Transverse colon (tissue), 4 donors: ENCODE data around the gene C19orf38. TPM values are rescaled to one million over a fixed set of nuclear protein-coding genes. Genes with fewer than 3 reads are reported as not detected.

Experiments
- DNase-seq: peaks from one replicate; pipeline ENCODE4 v3.0.0-alpha.2; 2019
- H3K27ac ChIP-seq, 4 donors: fragments of 200-600 bp; sonication (generic); 2 replicates each; pipeline ENCODE4 v1.5.1; 2016 to 2018; ENCODE audit warnings: inconsistent platforms in 4 of 4
- H3K27me3 ChIP-seq: fragments of 200-600 bp; sonication (generic); 2 replicates; pipeline ENCODE4 v1.5.1; 2017; ENCODE audit warnings: inconsistent platforms
- H3K36me3 ChIP-seq, 4 donors: fragments of 200-600 bp; sonication (generic); 2 replicates each; pipeline ENCODE4 v1.5.1; 2017 to 2019; ENCODE audit warnings: inconsistent platforms in 4 of 4
- H3K4me1 ChIP-seq, 4 donors: fragments of 200-600 bp; sonication (generic); 2 replicates each; pipeline ENCODE4 v1.5.1; 2017 to 2020; ENCODE audit warnings: inconsistent platforms in 4 of 4
- H3K4me3 ChIP-seq, 4 donors: fragments of 200-600 bp; sonication (generic); 1 replicate in 1 of 4; 2 replicates in 3 of 4; pipeline versions ENCODE4 v1.5.1 to v1.6.1; 2017 to 2019; ENCODE audit warnings: inconsistent platforms in 4 of 4
- H3K9me3 ChIP-seq, 2 donors: fragments of 200-600 bp; sonication (generic); 2 replicates each; pipeline ENCODE4 v1.5.1; 2017 to 2019; ENCODE audit warnings: inconsistent platforms in 2 of 2
- CTCF ChIP-seq, 5 experiments: fragments of 200-600 bp in 3 of 5; fragments of 450-650 bp in 2 of 5; sonication (generic) in 3 of 5; IDR thresholded peaks; 1 replicate in 2 of 5; 2 replicates in 3 of 5; pipeline ENCODE4 v1.5.1; 2016 to 2017; ENCODE audit warnings: antibody characterized with exemption in 5 of 5, inconsistent platforms in 3 of 5, mild to moderate bottlenecking in 2 of 5, moderate library complexity in 1 of 5
- EP300 ChIP-seq: sonication (generic); formaldehyde crosslinking; IDR thresholded peaks from one replicate; pipeline ENCODE4 v1.6.1; 2017; ENCODE audit warnings: antibody characterized with exemption, low read depth
- POLR2A ChIP-seq: fragments of 450-650 bp; IDR thresholded peaks from one replicate; pipeline ENCODE4 v1.6.1; 2016; ENCODE audit warnings: antibody characterized with exemption, mild to moderate bottlenecking, moderate library complexity
- POLR2AphosphoS5 ChIP-seq, 3 donors: sonication (generic); formaldehyde crosslinking; IDR thresholded peaks; one replicate each; pipeline ENCODE4 v1.6.1; 2016; ENCODE audit warnings: antibody characterized with exemption in 3 of 3
- WGBS, 2 donors: methylation state at CpG; one replicate each; pipeline ENCODE4 v1.1.5; 2018; ENCODE audit warnings: low coverage in 1 of 2; 5-methylcytosine and 5-hydroxymethylcytosine counted together
- in situ Hi-C, 4 donors: fragments of 200-750 bp; cut with MboI; loops; one replicate each; pipeline versions ENCODE4 v1.15.0 to v1.15.1; 2017; ENCODE audit warnings: low sequenced_read_pairs in 3 of 4, low pct_ligation_motif_present in 1 of 4, low pct_unique_long_range_greater_than_20kb in 1 of 4
- intact Hi-C: fragments of 100-400 bp; cut with DNase I; formaldehyde crosslinking; loops from one replicate; pipeline ENCODE4 v1.15.1; 2023; ENCODE audit warnings: low total_unique reads
- total RNA-seq, 4 donors: library from RNA; depleted of rRNA; stranded (reverse); fragments of >200 nt; gene quantifications; one replicate each; pipeline ENCODE4 v1.1.0, GENCODE V29; 2016

Gene C19orf38
- total RNA-seq, 4 donors from 2014 or later: 0.79 to 1.8 (median 0.96) TPM; not detected in 1

GRCh38 chr19:10805065-10805757, 43.0 kb upstream of the C19orf38 start:
- H3K36me3 ChIP-seq: peaks cover 0 to 67% (median 21%) of the 10 kb centered on the region in 4 donors
- H3K9me3 ChIP-seq: no peaks in the 10 kb centered on the region
- intact Hi-C loops (no loop called here), in situ Hi-C loops (no loop called here)
- H3K4me1 ChIP-seq: no peaks in the 10 kb centered on the region
- H3K27ac ChIP-seq: no peak overlapping the region
- H3K4me3 ChIP-seq: no peak overlapping the region
- no peak for DNase-seq
- TF ChIP-seq POLR2A (no peak), CTCF (IDR thresholded peaks at IDR 0.05) (no peak), POLR2AphosphoS5 (IDR thresholded peaks at IDR 0.05) (no peak), EP300 (no peak)
- WGBS, 2 donors: 90 to 100% methylated on average over 3 to 11 of the region's 11 CpGs
- H3K27me3 ChIP-seq: no peaks in the 10 kb centered on the region

GRCh38 chr19:10805758-10806247, 42.4 kb upstream of the C19orf38 start:
- Histone ChIP-seq H3K36me3 (peaks cover 0 to 64% (median 19%) of the 10 kb centered on the region in 4 donors), H3K27me3 (no peaks in the 10 kb centered on the region), H3K4me3 (no peak overlapping the region), H3K27ac (no peak overlapping the region), H3K9me3 (no peaks in the 10 kb centered on the region), H3K4me1 (no peaks in the 10 kb centered on the region)
- in situ Hi-C loops (no loop called here), intact Hi-C loops (no loop called here)
- no peak for DNase-seq
- WGBS, 2 donors: 94% methylated on average over 11 of the region's 11 CpGs; no CpG with 5 or more reads in 1 of the 2 donors
- no peak for TF ChIP-seq CTCF (IDR thresholded peaks at IDR 0.05)
- no peak for TF ChIP-seq POLR2AphosphoS5 (IDR thresholded peaks at IDR 0.05)
- TF ChIP-seq EP300: no peak
- no peak for TF ChIP-seq POLR2A

GRCh38 chr19:10808937-10809649, 39.1 kb upstream of the C19orf38 start:
- intact Hi-C loops: no loop called here
- H3K9me3 ChIP-seq: no peaks in the 10 kb centered on the region
- no peaks in the 10 kb centered on the region for H3K27me3 ChIP-seq
- peaks cover 0 to 6% (median 2%) of the 10 kb centered on the region in 4 donors for H3K4me1 ChIP-seq
- no peak overlapping the region for H3K27ac ChIP-seq
- H3K4me3 ChIP-seq: no peak overlapping the region
- DNase-seq: no peak
- no peak for TF ChIP-seq POLR2AphosphoS5 (IDR thresholded peaks at IDR 0.05)
- TF ChIP-seq CTCF (IDR thresholded peaks at IDR 0.05): no peak
- TF ChIP-seq EP300: no peak
- no peak for TF ChIP-seq POLR2A
- in situ Hi-C loops: no loop called here
- WGBS, 2 donors: 45 to 66% methylated on average over 4 to 10 of the region's 10 CpGs
- peaks cover 0 to 50% (median 11%) of the 10 kb centered on the region in 4 donors for H3K36me3 ChIP-seq

- H3K27ac ChIP-seq: no peak overlapping the region
- TF ChIP-seq POLR2AphosphoS5 (IDR thresholded peaks at IDR 0.05): no peak
- TF ChIP-seq EP300: no peak
- no peak for TF ChIP-seq CTCF (IDR thresholded peaks at IDR 0.05)
- no peak for TF ChIP-seq POLR2A
- 90 to 93% methylated on average over 2 to 15 of the region's 15 CpGs for WGBS, 2 donors
- intact Hi-C loops (no loop called here), in situ Hi-C loops (no loop called here)
- no peaks in the 10 kb centered on the region for H3K27me3 ChIP-seq
- peaks cover 0 to 6% (median 2%) of the 10 kb centered on the region in 4 donors for H3K4me1 ChIP-seq
- no peak overlapping the region for H3K4me3 ChIP-seq
- H3K36me3 ChIP-seq: peaks cover 0 to 50% (median 8%) of the 10 kb centered on the region in 4 donors
- DNase-seq: no peak
- no peaks in the 10 kb centered on the region for H3K9me3 ChIP-seq
These were observed 38.4 kb upstream of the C19orf38 start for GRCh38 chr19:10809651-10810285.
